Heart left ventricle (tissue), 13 donors: ENCODE data around the gene TAOK1.

Experiments used
- POLR2A ChIP-seq, 2 donors: fragments of 450-650 bp; IDR thresholded peaks; one replicate each; pipeline ENCODE4 v1.6.1; 2017; ENCODE audit warnings: antibody characterized with exemption in 2 of 2, mild to moderate bottlenecking in 2 of 2, moderate library complexity in 2 of 2
- TF ChIP-seq, protein P1 (sequence below), 12 donors: fragments of 200-600 bp; sonication (generic) in 4 of 12; IDR thresholded peaks; one replicate each; pipeline versions ENCODE4 v1.5.0 to v1.8.0; 2018 to 2022; ENCODE audit warnings: antibody characterized with exemption in 12 of 12, mild to moderate bottlenecking in 5 of 12
- donor health status: ischemic (EF 13 %, LVEDD 7.1; RV severe dilation, severe dysfunction).
- donor health status: DM: no; HTN: yes; CAD: no.
- donor health status: DM: no; HTN: no; CAD: no.
- donor health status: ischemic (EF 25% LVEDD 6.9; RV normal size, moderate dysfunction).
- donor health status: ischemic (EF 25% LVEDD 5.7; RV mildly dilated, moderate dysfunction).
- donor health status: ischemic (EF 35%, LVEDD 5.7; RV mildly dilated, moderate dysfunction).
- donor health status: nonischemic (EF 11% LVEDD 7.7; RV severe dilation, severe dysfunction).
- donor health status: DM: yes; HTN: yes; CAD: no.
- donor health status: PGD.
- donor health status: ischemic (EF 29% LVEDD 5.4; RV normal size, mild dysfunction).
- donor health status: nonischemic (EF 23%, LVEDD 6.1; RV moderate dilation, normal function).

DNA sequence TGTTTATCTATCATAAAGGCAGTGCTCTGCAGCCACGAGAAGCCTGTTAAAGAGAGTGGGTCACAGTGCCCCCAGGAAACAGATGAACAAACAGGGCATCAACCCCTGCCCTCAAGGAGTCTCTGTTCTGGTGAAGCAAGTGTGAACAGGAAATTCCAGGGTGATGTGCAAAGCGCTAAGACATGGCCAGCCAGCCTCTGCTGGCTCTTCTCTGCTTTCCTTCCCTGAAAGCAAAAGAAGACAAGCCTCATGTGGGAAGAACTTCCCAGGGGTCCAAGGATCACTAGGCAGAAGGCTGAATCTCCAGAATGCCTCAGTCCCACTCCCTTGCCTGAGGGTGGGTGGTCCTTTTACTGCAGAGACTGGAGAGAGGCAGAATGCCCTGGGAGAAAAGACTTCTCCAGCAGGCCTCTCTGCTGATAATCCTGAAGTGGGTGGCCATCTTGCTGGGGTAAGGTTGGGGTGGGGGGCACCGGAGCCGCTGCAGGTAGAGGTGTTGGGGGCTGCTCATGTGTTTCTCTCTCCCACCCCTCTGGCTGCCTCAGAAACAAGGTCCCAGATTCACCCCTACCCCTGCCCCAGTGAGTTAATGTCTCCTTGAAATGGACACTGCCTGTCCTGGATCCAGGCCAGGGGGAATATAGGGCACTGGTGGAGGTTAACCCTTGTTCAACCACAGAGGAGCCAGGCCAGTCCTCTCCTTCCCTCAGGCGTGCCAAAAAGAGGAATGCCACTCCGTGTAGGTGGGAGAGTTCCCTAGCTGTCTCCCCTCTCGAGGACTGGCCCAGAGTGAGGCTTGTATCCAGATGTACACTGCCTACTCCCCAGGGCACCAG lies 205.2 kb downstream of the TAOK1 start:
- TF ChIP-seq, protein P1, sequence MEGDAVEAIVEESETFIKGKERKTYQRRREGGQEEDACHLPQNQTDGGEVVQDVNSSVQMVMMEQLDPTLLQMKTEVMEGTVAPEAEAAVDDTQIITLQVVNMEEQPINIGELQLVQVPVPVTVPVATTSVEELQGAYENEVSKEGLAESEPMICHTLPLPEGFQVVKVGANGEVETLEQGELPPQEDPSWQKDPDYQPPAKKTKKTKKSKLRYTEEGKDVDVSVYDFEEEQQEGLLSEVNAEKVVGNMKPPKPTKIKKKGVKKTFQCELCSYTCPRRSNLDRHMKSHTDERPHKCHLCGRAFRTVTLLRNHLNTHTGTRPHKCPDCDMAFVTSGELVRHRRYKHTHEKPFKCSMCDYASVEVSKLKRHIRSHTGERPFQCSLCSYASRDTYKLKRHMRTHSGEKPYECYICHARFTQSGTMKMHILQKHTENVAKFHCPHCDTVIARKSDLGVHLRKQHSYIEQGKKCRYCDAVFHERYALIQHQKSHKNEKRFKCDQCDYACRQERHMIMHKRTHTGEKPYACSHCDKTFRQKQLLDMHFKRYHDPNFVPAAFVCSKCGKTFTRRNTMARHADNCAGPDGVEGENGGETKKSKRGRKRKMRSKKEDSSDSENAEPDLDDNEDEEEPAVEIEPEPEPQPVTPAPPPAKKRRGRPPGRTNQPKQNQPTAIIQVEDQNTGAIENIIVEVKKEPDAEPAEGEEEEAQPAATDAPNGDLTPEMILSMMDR (IDR thresholded peaks at IDR 0.05), result no peak
- TF ChIP-seq POLR2A (IDR thresholded peaks at IDR 0.05), result no peak
